Right renal pelvis (tissue), 4 donors: ENCODE measurements around the gene ZNF493. TPM values are rescaled to one million over a fixed set of nuclear protein-coding genes. Genes with fewer than 3 reads are reported as not detected.

Experiments used
- DNase-seq, 4 donors: peaks; one replicate each; pipeline ENCODE4 v3.0.0-alpha.2; 2013; ENCODE audit warnings: low read depth in 4 of 4, low spot score in 3 of 4, missing footprints in 1 of 4
- polyA plus RNA-seq, 4 donors: library from polyadenylated mRNA; unstranded; fragments of 120-200 nt; gene quantifications; one replicate each; pipeline ENCODE4 v1.2.1, GENCODE V29; 2013; ENCODE audit not compliant: insufficient read length in 4 of 4

The ZNF493 gene
- polyA plus RNA-seq = 10 to 100 TPM; 17.7 to 28.2 (median 24.0) TPM

GRCh38 chr19:21396893-21397572 is at the start of gene ZNF493:
Gene ZNF493 (plus strand): TSS chr19:21397133. CDS start chr19:21397238, 105 bp downstream.
- peak; percentile 83 to 95 (median 94) for DNase-seq

GRCh38 chr19:21352830-21353229 is 44.1 kb upstream of the ZNF493 start:
- DNase-seq = no peak

- DNase-seq = peak; percentile 87 to 97 (median 92)
Observed at GRCh38 chr19:21358768-21359451, 38.0 kb upstream of the ZNF493 start, which contains the start of gene ZNF738. Gene ZNF738 (plus strand): TSS chr19:21359000. CDS start chr19:21359141, 141 bp downstream.

- no peak for DNase-seq
Observed at GRCh38 chr19:21362291-21362690, 34.6 kb upstream of the ZNF493 start.

GRCh38 chr19:21383980-21384582 is 12.9 kb upstream of the ZNF493 start:
- DNase-seq = no peak

- DNase-seq = no peak
Observed at GRCh38 chr19:21396121-21396520, 812 bp upstream of the ZNF493 start.

- no peak for DNase-seq
Observed at GRCh38 chr19:21398851-21399250, 1.9 kb downstream of the ZNF493 start.

- no peak for DNase-seq
Observed at GRCh38 chr19:21402303-21402985, 5.5 kb downstream of the ZNF493 start.

GRCh38 chr19:21410166-21410565 is 13.2 kb downstream of the ZNF493 start:
- no peak for DNase-seq

GRCh38 chr19:21422244-21422643 is 25.3 kb downstream of the ZNF493 start:
- no peak for DNase-seq

- no peak for DNase-seq
Observed at GRCh38 chr19:21423057-21424041, 26.4 kb downstream of the ZNF493 start.

GRCh38 chr19:21430675-21431074 is 33.7 kb downstream of the ZNF493 start:
- no peak for DNase-seq

- DNase-seq = no peak
Observed at GRCh38 chr19:21432590-21432989, 35.7 kb downstream of the ZNF493 start.

- no peak for DNase-seq
Observed at GRCh38 chr19:21434516-21434915, 37.6 kb downstream of the ZNF493 start.

GRCh38 chr19:21434967-21435544 is 38.1 kb downstream of the ZNF493 start:
- no peak for DNase-seq

- no peak for DNase-seq
Observed at GRCh38 chr19:21439201-21439751, 42.3 kb downstream of the ZNF493 start.

GRCh38 chr19:21440321-21440720 is 43.4 kb downstream of the ZNF493 start:
- no peak for DNase-seq

- DNase-seq = no peak
Observed at GRCh38 chr19:21451187-21451586, 54.3 kb downstream of the ZNF493 start.

- no peak for DNase-seq
Observed at GRCh38 chr19:21454901-21455300, 58.0 kb downstream of the ZNF493 start.
